SK-N-SH treated with all-trans-retinoic acid at 6 μM for 48 hours (cell line): Measurements from ENCODE around the gene MFSD6.

Source experiments
- TCF4 ChIP-seq: fragments of 250-450 bp; sonication (Bioruptor Pico); IDR thresholded peaks from 2 replicates; pipeline ENCODE4 v1.8.0; 2021; ENCODE audit warnings: mild to moderate bottlenecking, moderate library complexity, borderline replicate concordance
- ZFP30 ChIP-seq: fragments of 450-650 bp; formaldehyde crosslinking; IDR thresholded peaks from 2 replicates; pipeline ENCODE4 v1.5.0; 2022; ENCODE audit warnings: mild to moderate bottlenecking, moderate library complexity

DNA sequence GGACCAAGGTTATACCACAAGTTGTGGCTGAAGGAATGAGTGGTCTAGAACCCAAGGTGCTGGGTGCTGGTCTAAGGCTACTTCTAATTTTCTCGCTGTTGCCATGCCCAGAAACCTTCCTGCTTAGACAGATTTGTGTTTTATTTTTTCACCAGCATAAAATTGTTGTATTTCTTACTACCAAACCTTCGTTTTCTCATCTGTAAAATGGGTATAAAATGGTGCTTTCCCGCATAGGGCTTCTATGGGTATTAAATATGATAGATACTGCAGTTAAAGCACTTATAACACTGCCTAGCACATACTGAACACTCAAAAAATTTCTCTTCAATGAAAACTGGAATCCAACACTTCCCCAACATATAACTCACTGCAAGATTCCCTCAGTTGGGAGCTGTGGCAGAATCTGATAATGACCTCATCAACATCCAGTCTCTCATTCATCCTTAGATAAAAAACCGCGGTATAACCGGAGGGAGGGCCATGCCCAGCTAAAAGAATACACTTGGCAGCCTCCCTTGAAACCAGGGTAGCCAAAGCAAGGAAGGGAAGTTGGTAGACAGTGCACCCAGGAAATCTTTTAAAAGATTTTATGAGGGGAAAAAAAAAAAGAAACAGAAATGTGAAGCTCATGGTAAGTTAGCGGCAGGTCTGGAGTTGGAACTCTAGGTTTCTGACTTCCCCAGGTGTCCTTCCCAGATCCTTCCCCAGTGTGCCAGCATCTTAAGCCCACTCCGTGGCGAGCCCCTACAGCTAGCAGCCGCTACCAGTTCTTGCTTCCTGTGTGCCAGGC lies 125.2 kb downstream of the MFSD6 start:
- no peak for TF ChIP-seq TCF4 (CRISPR knock-in tag)
- no peak for TF ChIP-seq ZFP30
